PC-3 (cell line): Measurements from ENCODE around the gene IL3RA. TPM values are rescaled to one million over a fixed set of nuclear protein-coding genes. Genes with fewer than 3 reads are reported as not detected.
"Not testable (repeated sequence)": the region's sequence is repeated elsewhere in the genome, so short reads cannot be mapped to it uniquely, and the experiment has no call there.

ENCODE experiments used
- ATAC-seq: fragments of 200-7000 bp; cut with Tn5 transposase; 2 replicates; pipeline ENCODE4 v1.9.1; 2020; ENCODE audit warnings: mild to moderate bottlenecking, moderate library complexity
- BruUV-seq: library from RNA; stranded (reverse); fragments of 400-500 nt; replicated peaks from 2 replicates; lab custom pipeline; 2021; lab: Mats Ljungman, UMichigan
- CTCF ChIA-PET: fragments of 300-600 bp; sonication (Branson Sonifier 250); formaldehyde crosslinking; loops from one replicate; lab custom pipeline; 2022; ENCODE audit warnings: antibody characterized with exemption; lab: Charles Lee
- POLR2A ChIA-PET: fragments of 300-600 bp; sonication (Branson Sonifier 250); formaldehyde crosslinking; loops from one replicate; lab custom pipeline; 2022; ENCODE audit warnings: antibody characterized with exemption; ENCODE audit not compliant: unreplicated experiment; lab: Charles Lee
- DNase-seq: peaks from one replicate; pipeline ENCODE4 v3.0.0-alpha.2; 2015
- H2AFZ ChIP-seq: fragments of 300-600 bp; sonication (generic); 2 replicates; pipeline ENCODE4 v1.6.0; 2016; ENCODE audit warnings: antibody characterized with exemption, low read length
- H3F3A ChIP-seq: fragments of 300-600 bp; sonication (generic); one replicate; pipeline ENCODE4 v1.6.0; 2017; ENCODE audit warnings: antibody characterized with exemption, low read length, control low read depth, mild to moderate bottlenecking; ENCODE audit not compliant: unreplicated experiment
- H3K27ac ChIP-seq: fragments of 300-600 bp; sonication (generic); 2 replicates; pipeline ENCODE4 v1.5.1; 2016; ENCODE audit warnings: mild to moderate bottlenecking, low read length
- H3K27me3 ChIP-seq: fragments of 300-600 bp; sonication (generic); 2 replicates; pipeline ENCODE4 v1.6.1; 2016; ENCODE audit warnings: low read length, mixed read lengths
- H3K36me3 ChIP-seq: fragments of 300-600 bp; sonication (generic); 2 replicates; pipeline ENCODE4 v1.6.1; 2016; ENCODE audit warnings: low read depth, mixed run types, low read length, mixed read lengths
- H3K4me1 ChIP-seq: fragments of 300-600 bp; sonication (generic); 2 replicates; pipeline ENCODE4 v1.5.1; 2016; ENCODE audit warnings: low read length; ENCODE audit not compliant: insufficient read depth
- H3K4me2 ChIP-seq: fragments of 300-600 bp; sonication (generic); 2 replicates; pipeline ENCODE4 v1.6.0; 2016; ENCODE audit warnings: low read length
- H3K4me3 ChIP-seq: fragments of 300-600 bp; sonication (generic); 2 replicates; pipeline ENCODE4 v1.5.1; 2016; ENCODE audit warnings: mild to moderate bottlenecking, low read length, mixed read lengths
- H3K79me2 ChIP-seq: fragments of 300-600 bp; sonication (generic); 2 replicates; pipeline ENCODE4 v1.6.1; 2017; ENCODE audit warnings: low read length, mixed read lengths
- H3K9ac ChIP-seq: fragments of 300-600 bp; sonication (generic); 2 replicates; pipeline ENCODE4 v1.6.0; 2016; ENCODE audit warnings: mild to moderate bottlenecking, low read length
- H3K9me2 ChIP-seq: fragments of 300-600 bp; sonication (generic); replicated peaks from 2 replicates; pipeline ENCODE4 v1.6.1; 2016; ENCODE audit warnings: mixed run types, low read length, mixed read lengths
- H3K9me3 ChIP-seq: fragments of 300-600 bp; sonication (generic); 2 replicates; pipeline ENCODE4 v1.6.1; 2016; ENCODE audit warnings: low read length, mixed read lengths
- H4K20me1 ChIP-seq: fragments of 300-600 bp; sonication (generic); 2 replicates; pipeline ENCODE4 v1.6.1; 2016; ENCODE audit warnings: low read length, mixed read lengths
- EZH2 ChIP-seq: fragments of 300-600 bp; sonication (generic); IDR thresholded peaks from one replicate; pipeline ENCODE4 v1.6.1; 2017; ENCODE audit warnings: antibody characterized with exemption, mild to moderate bottlenecking, low read length; ENCODE audit not compliant: unreplicated experiment
- EZH2phosphoT487 ChIP-seq: fragments of 300-600 bp; sonication (generic); IDR thresholded peaks from 2 replicates; pipeline ENCODE4 v1.6.1; 2018; ENCODE audit warnings: mild to moderate bottlenecking, antibody characterized with exemption, low read length, borderline replicate concordance
- intact Hi-C: fragments of 100-400 bp; cut with micrococcal nuclease; formaldehyde crosslinking; loops from 2 replicates; pipeline ENCODE4 v1.9.0; 2023
- total RNA-seq: library from RNA; depleted of rRNA; stranded (reverse); fragments of >200 nt; gene quantifications from 2 replicates; pipeline ENCODE4 v1.2.3, GENCODE V29; 2014
- TF ChIP-seq, protein P1 (sequence below): fragments of 300-600 bp; sonication (generic); conservative IDR thresholded peaks from 2 replicates; pipeline ENCODE4 v1.5.1; 2017; ENCODE audit warnings: antibody characterized with exemption, low read depth, mild to moderate bottlenecking, low read length

Gene IL3RA
- total RNA-seq, 1 experiment from 2014 or later, result not detected

- Histone ChIP-seq H3K27me3 (no peaks in the 10 kb centered on the region), H3K9me2 (no peaks in the 10 kb centered on the region), H3K9me3 (no peaks in the 10 kb centered on the region), H3K9ac (no peak overlapping the region), H3K4me1 (no peaks in the 10 kb centered on the region), H2AFZ (no peak overlapping the region), H3K4me2 (no peak overlapping the region), H4K20me1 (no peaks in the 10 kb centered on the region), H3K79me2 (no peaks in the 10 kb centered on the region), H3F3A (no peaks in the 10 kb centered on the region), H3K27ac (no peak overlapping the region), H3K4me3 (no peak overlapping the region), H3K36me3 (peaks cover 18% of the 10 kb centered on the region)
- TF ChIP-seq, protein P1, sequence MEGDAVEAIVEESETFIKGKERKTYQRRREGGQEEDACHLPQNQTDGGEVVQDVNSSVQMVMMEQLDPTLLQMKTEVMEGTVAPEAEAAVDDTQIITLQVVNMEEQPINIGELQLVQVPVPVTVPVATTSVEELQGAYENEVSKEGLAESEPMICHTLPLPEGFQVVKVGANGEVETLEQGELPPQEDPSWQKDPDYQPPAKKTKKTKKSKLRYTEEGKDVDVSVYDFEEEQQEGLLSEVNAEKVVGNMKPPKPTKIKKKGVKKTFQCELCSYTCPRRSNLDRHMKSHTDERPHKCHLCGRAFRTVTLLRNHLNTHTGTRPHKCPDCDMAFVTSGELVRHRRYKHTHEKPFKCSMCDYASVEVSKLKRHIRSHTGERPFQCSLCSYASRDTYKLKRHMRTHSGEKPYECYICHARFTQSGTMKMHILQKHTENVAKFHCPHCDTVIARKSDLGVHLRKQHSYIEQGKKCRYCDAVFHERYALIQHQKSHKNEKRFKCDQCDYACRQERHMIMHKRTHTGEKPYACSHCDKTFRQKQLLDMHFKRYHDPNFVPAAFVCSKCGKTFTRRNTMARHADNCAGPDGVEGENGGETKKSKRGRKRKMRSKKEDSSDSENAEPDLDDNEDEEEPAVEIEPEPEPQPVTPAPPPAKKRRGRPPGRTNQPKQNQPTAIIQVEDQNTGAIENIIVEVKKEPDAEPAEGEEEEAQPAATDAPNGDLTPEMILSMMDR, result no peak
- TF ChIP-seq EZH2 (no peak), EZH2phosphoT487 (no peak)
- no TSS peak for BruUV-seq
- intact Hi-C loops, result no loop called here
- POLR2A ChIA-PET, result no interaction called here
- CTCF ChIA-PET, result no interaction called here
- ATAC-seq, result no peak
- DNase-seq, result no peak
These were observed 65.2 kb downstream of the IL3RA start for GRCh38 chrX:1401611-1402430.

DNA sequence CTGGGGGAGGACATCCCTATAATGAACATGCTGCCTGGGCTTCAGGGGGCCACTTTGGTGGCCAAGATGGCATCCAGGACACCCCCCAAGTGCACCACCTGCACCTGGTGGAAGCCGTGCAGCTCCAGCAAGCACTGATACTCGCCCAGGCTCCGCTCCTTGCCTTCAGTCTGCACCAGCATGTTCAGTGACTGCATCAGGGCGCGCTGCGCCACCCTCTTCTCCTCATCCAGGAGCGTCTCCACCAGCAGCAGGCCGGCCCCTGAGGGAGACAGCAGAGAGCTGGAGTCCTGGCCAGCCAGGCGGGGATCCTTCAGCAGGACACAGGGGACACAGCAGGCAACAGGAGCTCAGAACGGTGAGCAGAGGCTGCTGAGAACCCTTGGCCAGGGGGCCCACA, 66.6 kb downstream of the IL3RA start:
- no peak overlapping the region for H2AFZ ChIP-seq
- no peaks in the 10 kb centered on the region for H3K9me2 ChIP-seq
- H4K20me1 ChIP-seq, result no peaks in the 10 kb centered on the region
- no peak overlapping the region for H3K27ac ChIP-seq
- ChIA-PET POLR2A (no interaction called here), CTCF (no interaction called here)
- peaks cover 24% of the 10 kb centered on the region for H3K36me3 ChIP-seq
- H3K4me1 ChIP-seq, result no peaks in the 10 kb centered on the region
- no peaks in the 10 kb centered on the region for H3F3A ChIP-seq
- no peak overlapping the region for H3K9ac ChIP-seq
- TF ChIP-seq, protein P1, result no peak
- TF ChIP-seq EZH2phosphoT487 (no peak), EZH2 (no peak)
- no TSS peak for BruUV-seq
- H3K4me3 ChIP-seq, result no peak overlapping the region
- DNase-seq (no peak), ATAC-seq (no peak)
- H3K9me3 ChIP-seq, result no peaks in the 10 kb centered on the region
- intact Hi-C loops, result no loop called here
- no peaks in the 10 kb centered on the region for H3K27me3 ChIP-seq
- no peak overlapping the region for H3K4me2 ChIP-seq
- no peaks in the 10 kb centered on the region for H3K79me2 ChIP-seq

- H3K79me2 ChIP-seq, H3K4me3 ChIP-seq, DNase-seq, CTCF ChIA-PET, H3K27me3 ChIP-seq, intact Hi-C loops, H3K27ac ChIP-seq, H3K9me2 ChIP-seq, ATAC-seq, BruUV-seq, H3K9ac ChIP-seq, H4K20me1 ChIP-seq, H3K9me3 ChIP-seq, H3F3A ChIP-seq, H2AFZ ChIP-seq, H3K4me1 ChIP-seq, H3K4me2 ChIP-seq, POLR2A ChIA-PET: not testable (repeated sequence)
- peaks cover 24% of the 10 kb centered on the region for H3K36me3 ChIP-seq
These were observed 67.3 kb downstream of the IL3RA start for GRCh38 chrX:1403867-1404266.

- H3K9me2 ChIP-seq, H2AFZ ChIP-seq, intact Hi-C loops, H3K79me2 ChIP-seq, DNase-seq, H3K27ac ChIP-seq, H3F3A ChIP-seq, H3K4me1 ChIP-seq, H4K20me1 ChIP-seq, ATAC-seq, H3K4me2 ChIP-seq, CTCF ChIA-PET, H3K9me3 ChIP-seq, POLR2A ChIA-PET, H3K4me3 ChIP-seq, H3K9ac ChIP-seq, H3K27me3 ChIP-seq, BruUV-seq: not testable (repeated sequence)
- peaks cover 24% of the 10 kb centered on the region for H3K36me3 ChIP-seq
These were observed 69.2 kb downstream of the IL3RA start for GRCh38 chrX:1405769-1406168.
